HG03097 (cell line): ENCODE data around the gene FANK1.
A peak's percentile ranks its signal among the peaks of the same experiment; 100 is the strongest.
"Not testable (repeated sequence)": the region's sequence is repeated elsewhere in the genome, so short reads cannot be mapped to it uniquely, and the experiment has no call there.

ENCODE experiments used
- ATAC-seq: cut with Tn5 transposase; IDR thresholded peaks from one replicate; pipeline ENCODE4 v1.9.1; 2021; ENCODE audit not compliant: unreplicated experiment, low FRiP score

Gene FANK1

DNA sequence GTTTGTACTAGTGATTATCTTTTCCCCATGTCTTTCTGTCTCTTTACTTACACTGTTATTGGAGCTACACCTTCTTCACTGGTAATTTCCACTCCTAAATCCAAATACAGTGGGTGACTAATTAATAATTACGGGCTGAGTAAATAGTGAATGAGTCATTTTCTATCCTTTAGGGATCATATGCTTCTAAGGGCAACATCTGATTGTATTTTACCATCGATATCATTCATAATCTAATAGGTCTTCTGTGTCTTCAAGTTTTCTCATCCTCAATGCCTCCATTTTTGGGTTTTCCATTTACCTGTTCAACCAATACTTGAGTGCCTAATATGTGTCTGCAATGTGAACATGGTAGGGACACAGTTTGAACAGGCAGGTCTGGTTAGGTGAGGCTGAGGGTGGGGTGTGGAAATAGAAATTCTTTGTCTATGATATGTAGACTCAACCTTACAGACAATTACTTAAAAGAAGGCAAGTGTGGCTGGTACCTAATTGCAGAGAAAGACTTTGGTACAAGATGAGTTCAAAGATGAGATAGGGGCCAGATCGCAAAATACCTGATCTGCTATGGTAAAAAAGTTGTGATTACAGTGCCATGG is 9.4 kb upstream of the FANK1 start:
- ATAC-seq, result no peak

DNA sequence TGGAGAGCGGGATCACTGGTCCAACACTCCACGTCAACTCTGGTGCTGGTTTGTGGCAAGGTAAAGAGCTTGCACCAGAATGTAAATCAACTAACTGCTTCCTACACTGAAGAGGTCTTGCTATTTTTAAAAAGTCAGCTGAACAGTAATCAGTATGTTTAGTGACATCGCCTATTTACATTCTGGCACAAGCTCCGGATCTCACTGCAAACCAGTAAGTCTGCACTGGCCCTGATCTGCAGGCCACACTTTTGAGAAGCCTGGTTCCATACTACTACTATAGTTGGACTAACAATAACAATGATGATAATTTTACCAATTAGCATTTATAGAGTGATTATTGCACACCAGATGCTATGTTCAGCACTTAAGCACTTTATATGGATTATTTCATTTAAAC is 6.9 kb upstream of the FANK1 start:
- not testable (repeated sequence) for ATAC-seq

DNA sequence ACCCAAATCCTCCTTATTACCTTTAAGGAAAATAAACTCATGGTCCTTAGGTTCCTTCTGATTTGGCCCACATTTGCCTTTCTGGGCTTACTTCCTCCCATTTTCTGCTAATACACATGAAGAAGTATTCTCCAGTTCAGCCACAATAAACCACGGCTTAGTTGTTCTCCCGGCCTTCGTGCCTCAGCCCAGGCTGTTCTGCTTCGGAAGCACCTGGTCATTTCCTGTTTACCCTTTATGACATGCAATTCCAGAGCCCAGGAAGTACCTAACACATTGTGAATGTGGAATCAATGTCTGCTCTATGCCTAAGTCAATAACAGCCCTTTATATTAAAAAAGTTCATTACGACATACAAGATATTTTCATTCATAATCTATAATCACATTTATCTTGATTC is 4.0 kb upstream of the FANK1 start:
- not testable (repeated sequence) for ATAC-seq

DNA sequence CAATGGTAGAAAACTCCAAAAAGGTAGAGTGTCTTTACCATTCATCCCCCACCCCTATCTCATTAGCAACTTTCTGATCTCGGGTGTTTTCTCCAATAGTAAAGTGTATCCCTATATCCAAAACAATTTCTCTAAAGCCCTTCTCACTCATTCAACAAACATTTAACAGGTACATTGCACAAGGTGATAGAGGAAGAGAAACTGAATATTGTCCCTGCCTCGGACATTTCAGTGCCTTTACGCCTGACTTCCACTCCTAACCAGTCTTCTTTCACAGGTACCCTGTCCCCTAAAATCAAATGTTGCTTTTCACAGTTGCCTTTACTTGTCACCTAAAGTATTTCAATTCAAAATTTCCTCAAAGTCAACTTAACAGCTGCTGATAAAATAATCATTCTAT is 2.2 kb upstream of the FANK1 start:
- not testable (repeated sequence) for ATAC-seq

DNA sequence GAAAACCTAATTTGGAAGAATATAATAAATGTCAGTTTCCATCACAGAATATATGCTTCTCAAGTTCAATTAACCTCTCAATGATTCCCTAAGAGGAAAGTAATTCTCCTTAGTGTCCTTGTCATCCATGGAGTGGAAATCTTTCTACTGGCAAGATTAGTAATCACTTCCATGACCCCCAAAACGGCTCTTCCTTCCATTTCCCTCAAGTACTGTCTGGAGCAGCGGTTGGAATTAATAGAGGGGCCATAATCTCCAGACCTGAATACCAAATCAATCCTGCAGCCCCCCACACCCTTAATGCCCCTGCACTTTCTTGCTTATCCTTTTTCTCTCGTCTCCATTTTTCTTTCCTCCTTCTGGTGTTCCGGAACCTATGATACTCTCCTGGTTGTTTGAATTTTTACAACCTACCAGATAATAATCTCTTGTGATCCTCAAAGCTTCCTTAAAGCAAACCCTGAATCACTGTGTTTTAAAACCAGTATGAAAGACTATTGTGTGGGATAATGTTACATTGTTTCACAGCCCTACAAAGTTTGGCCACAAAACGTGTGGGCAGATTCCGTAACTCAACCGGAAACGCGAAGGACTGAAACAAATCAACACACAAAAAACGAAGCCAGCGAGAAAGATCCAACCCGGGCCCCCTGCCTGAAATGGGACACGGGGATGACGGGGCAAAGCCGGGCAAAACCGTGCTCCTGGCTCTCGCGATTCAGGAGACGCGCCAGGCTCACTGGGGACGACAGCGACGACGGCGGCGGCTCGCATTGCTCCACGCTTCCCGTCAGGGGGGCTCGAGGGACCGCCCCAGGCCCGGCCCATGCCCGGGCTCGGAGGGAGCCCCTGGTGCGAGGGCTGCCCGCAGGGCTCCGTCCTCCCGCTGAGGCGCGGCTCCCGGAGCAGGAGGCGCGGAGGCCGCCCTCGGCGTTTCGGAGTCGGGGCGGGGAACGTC is 955 bp upstream of the FANK1 start:
- peak; percentile 50 for ATAC-seq

DNA sequence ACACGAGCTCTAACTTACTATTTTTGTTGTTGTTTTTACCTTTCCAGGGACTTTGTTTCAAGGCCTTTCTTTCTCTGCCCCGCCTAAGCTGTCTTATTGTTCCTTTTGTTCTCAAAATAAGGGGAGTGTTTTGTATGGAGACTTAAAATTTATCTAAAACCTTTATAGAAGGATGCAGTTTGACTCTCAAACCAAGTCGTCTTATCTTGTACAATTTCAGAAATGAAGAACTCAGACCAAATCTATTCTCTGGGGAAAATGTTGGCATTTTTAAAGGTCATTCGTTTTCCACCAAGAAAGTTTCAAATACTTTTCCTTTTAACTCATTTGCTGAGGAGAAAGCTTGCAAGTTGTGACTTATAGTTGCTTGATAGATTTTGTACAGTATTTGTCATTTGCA is 953 bp downstream of the FANK1 start:
- not testable (repeated sequence) for ATAC-seq

DNA sequence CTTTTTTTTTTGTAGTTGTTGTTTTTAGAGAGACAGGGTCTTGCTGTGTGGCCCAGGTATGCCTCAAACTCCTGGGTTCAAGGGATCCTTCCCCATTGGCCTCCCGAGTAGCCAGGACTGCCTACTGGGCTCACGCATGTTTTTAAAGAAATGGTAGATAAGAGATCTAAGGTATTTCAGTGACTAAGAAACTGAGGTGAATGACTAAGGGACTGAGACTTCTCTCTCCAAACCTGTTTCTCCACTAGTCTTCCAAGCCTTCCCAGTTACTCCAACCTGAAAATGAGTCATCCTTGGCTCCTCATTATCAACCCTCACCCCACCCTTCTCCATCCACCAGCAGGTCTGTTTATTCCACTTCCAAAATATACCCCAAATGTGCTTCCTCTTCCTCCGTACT is 4.6 kb downstream of the FANK1 start:
- not testable (repeated sequence) for ATAC-seq

DNA sequence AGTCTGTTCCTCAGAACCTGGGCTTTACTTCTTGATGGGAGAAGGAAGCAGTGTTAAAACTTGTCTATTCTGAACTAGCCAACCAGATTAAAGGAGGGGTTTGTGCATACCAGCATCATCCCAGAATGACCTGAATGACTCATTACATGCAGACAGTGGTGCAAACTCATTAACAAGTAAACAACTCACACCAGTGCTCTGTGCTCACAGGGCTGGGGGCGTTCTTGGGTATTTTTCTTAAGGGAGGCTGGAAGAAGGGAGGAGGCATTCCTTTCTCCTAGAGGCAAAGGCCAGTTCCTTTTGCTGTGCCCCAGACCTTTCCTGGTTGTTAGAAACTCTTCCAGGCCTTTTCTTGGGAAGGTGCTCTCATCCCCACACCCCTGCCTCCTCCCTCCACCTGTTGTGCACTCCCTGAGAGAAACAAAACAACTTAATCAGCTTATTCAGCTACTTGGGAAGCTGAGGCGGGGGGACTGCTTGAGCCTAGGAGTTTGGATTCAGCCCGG is 6.8 kb downstream of the FANK1 start:
- not testable (repeated sequence) for ATAC-seq

DNA sequence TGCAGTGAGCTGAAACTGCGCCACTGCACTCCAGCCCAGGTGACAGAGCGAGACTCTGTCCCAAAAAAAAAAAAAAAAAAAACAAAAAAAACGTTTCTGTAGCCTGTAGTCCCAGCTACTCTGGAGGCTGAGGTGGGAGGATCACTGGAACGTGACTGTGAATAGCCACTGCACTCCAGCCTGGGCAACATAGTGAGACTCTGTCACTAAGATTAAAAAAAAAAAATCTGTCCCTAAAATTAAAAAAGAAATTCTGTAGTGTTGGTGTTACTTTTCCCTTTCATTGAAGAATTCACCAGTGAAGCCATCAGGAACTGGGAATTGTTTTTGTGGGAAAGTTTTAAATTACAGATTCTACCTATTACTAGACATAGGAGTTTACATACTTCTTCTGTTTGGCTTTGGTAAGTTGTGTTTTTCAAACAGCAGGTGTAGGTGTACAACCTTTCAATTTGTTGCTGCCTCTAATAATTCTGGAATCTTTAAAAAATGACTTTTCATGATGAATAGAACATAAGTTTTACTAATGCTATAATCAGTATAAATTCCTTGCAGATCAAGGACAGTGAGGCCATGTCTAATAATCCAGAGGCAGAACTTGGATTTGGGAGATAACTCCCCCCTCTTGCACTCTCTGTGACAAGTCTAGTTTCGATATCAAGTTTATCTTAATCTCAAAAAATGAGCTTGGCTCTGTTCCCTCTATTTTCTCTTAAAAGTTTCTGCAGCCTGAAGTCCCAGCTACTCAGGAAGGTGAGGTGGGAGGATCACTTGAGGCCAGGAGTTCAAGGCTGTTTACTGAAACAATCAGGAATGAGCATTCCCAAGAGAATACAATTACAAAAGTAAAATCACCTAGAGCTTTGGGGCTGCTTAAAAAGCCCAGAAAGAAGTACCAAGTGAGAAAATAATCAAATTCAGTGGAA is 9.0 kb downstream of the FANK1 start:
- ATAC-seq, result not testable (repeated sequence)

DNA sequence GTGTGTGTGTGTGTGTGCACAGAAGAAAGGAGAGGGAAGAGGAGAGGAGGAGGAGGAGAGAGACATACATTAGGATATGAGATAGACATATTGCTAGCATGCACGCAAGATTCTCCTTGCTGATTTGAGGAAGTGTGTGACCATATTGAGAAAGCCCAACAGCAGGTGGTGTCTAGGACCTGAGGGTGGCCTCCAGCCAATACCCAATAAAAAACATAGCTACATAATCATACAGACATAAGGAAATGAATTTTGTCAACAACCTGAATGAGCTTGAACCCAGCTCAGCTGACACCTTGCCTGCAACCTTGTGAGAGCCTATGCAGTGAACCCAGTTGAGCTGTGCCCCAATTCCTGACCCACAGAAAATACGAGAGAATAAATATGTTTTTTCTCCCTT is 11.2 kb downstream of the FANK1 start:
- not testable (repeated sequence) for ATAC-seq

DNA sequence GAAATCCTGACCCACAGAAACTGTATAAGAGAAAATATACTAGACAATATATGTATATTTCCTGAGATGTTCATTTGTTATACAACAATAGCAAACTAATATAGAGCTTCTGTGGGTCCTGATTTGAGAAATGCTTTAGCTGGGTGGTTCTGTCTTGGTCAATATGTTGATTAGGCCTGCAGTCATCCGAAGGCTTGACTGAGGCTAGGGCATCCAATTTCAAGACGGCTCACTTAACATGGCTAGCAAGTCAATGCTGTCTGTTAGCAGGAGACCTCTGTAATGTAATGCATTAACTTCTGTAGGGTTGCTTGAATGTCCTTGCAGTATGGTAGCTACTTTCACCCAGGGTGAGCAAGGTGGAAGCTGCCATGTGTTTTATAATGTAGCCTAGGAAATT is 12.4 kb downstream of the FANK1 start:
- ATAC-seq, result not testable (repeated sequence)

DNA sequence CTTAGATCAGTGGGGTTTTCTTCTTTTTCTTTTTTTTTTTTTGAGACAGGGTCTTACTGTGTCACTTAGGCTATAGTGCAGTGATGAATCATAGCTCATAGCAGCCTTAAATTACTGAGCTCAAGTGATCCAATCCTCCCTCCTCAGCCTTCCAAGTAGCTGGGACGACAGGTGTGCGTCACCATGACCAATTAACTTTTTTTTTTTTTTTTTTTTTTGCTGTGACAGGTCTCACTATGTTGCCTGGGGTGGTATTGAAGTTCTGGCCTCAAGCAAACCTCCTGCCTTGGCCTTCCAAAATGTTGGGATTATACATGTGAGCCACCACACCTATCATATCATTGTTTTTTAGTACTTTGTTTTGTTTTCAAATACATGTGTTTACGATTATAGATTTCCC is 13.1 kb downstream of the FANK1 start:
- ATAC-seq, result not testable (repeated sequence)

DNA sequence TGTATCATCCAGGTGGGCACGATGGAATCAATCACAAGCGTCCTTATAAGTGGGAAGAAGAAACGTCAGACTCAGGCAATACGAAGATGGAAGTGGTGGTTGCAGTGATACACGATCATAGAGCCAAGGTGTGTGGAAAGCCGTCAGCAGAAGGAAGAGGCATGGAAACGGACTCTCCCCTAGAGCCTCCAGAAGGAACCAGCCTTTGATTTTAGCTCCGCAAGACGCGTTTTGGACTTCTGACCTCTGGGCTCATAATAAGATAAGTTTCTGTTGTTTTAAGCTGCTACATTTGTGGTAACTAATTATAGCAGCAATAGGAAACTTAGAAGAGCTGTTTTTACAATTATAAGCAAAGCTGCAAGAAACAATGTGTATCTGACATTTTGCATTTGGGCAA is 14.8 kb downstream of the FANK1 start:
- no peak for ATAC-seq

DNA sequence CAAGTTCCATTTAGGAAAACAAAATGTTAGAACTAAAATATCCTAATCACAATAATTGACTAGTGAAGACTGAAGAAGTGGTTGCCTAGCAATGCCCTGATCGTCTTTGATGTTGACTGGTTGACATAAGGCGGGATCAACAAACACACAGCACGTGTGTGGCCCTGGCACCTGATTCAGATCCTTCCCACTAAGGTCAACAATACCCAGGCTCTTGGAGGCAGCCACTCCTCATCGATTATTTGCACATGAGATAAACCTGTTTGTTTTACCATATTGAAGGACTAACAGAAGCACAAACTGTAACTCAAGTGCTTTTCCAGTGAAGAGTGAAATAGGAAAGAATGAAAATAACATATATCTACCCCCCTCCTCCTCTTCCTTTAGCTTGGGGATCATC is 15.6 kb downstream of the FANK1 start:
- ATAC-seq, result no peak

DNA sequence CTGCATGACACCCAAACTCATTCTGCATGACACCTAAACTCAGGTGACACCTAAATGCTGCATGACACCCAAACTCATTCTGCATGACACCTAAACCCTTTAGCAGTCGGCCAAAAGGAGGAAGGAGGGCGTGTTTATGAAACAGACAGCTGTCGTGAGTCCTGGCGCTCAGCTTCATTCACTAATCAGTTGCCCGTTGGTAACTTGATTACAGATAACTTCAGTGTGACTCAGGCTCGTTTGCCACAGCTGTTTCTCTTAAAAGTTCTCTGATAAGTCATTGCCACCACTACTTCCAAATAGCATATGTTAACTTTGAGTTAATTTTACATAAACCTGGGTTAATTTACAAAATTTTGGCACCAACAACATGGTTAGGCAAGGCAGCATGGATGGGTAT is 16.9 kb downstream of the FANK1 start:
- ATAC-seq, result not testable (repeated sequence)

DNA sequence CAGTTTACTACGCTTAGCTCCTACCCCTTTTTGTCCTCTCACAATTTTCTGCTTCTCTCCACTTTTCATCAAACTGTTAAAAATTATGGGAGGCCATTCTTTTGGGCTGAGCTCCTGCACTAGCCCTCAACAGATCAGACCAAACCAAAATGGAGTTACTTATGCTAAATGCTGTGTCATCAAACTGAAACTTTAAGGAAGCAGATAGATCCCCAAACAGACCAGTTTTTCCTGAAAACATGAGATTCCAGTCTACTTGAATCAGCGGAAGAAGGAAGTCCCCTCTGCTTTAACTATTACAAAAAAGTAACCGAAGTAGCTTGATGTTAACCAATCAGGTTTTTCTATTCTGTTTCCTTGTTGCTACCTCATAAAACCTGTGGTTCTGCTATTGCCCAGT is 20.6 kb downstream of the FANK1 start:
- ATAC-seq, result no peak

DNA sequence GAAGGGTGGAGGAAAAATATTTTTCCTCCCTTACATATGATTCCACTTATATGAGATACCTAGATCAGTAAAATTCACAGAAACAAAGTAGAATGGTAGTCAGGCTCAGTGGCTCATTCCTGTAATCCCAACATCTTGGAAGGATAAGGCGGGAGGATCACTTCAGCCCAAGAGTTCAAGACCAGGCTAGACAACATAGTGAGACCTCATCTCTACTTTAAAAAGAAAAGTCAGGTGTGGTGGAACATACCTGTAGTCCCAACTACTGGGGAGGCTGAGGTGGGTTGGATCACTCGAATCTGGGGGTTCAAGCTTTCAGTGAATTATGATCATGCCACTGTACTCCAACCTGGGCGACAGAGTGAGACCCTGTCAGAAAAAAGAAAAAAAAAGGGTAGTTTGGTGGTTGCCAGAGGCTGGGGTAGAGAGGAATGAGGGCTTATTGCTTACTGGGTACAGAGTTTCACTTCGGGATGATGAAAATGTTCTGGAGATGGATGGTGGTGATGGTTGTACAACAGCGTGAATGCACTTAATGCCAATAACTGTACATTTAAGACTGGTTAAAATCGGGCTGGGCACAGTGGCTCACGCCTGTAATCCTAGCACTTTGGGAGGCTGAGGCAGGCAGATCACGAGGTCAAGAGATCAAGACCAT is 21.5 kb downstream of the FANK1 start:
- ATAC-seq, result not testable (repeated sequence)

DNA sequence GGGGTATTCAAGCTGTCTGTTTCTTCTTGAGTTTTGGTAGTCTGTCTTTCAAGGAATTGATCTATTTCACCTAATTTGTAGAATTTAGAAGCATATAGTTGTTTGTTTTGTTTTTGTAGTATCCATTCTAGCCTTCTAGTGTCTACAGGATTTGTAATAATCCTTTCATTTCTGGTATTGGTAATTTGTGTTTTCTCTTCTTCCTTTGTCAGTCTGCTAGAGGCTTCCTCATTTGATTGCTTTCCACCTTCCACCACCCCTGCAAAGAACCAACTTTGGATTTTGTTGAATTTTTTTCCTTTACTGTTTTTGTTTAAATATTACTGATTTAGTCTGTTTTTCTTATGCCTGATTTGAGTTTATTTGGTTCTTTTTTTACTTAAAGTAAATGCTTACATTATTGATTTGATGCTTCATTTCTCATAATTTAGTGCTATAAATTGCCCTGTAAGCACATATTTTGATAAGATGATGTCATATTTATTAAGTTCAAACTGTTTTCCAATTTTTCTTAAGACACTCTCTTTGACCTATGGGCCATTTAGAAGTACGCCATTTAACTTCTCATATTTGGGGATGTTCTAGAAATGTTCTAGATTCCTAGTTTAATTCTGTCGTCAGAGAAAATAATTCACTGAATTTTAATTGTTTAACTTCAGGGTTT is 25.4 kb downstream of the FANK1 start:
- not testable (repeated sequence) for ATAC-seq

DNA sequence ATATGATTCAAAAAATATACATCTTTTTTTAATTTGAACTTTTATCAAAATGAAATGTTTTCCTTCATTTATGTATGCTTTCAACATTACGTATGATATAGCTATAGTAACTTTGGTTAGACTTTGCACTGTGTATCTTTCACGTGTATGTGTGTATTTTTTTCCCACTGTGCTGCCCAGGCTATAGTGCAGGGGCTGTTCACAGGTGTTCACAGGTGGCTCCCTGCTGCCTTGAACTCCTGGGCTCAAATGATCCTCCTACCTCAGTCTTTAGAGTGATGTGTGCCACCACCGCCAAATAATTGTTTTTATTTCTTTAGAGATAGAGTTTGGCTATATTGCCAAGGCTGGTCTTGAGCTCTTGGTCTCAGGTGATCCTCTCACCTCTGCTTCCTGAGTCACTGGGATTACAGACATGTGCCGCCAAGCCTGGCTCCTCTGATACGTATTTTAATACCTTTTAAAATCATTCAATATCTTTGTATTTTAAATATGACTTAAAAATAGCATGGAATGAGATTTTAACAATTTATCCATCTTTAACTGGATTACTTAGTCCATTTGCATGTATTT is 29.0 kb downstream of the FANK1 start:
- ATAC-seq, result no peak
